HepG2 (cell line): ENCODE measurements around the gene F8A1.

Experiments used
- BCL6 ChIP-seq: IDR thresholded peaks from 2 replicates; pipeline ENCODE4 v1.6.1; 2016; ENCODE audit warnings: missing genetic modification reagents, missing compliant biosample characterization
- ETV6 ChIP-seq: sonication (generic); formaldehyde crosslinking; conservative IDR thresholded peaks from 2 replicates; pipeline ENCODE4 v1.4.0; 2020; ENCODE audit warnings: missing genetic modification reagents
- FOXM1 ChIP-seq: sonication (generic); formaldehyde crosslinking; IDR thresholded peaks from 2 replicates; pipeline ENCODE4 v1.5.0; 2020; ENCODE audit warnings: missing genetic modification reagents
- ZNF333 ChIP-seq: sonication (generic); formaldehyde crosslinking; IDR thresholded peaks from 2 replicates; pipeline ENCODE4 v1.4.0; 2020; ENCODE audit warnings: mild to moderate bottlenecking, missing genetic modification reagents, borderline replicate concordance
- TF ChIP-seq, protein P1 (sequence below): sonication (generic); formaldehyde crosslinking; IDR thresholded peaks from 2 replicates; pipeline ENCODE4 v1.5.0; 2020; ENCODE audit warnings: missing genetic modification reagents
- TF ChIP-seq, protein P2 (sequence below): sonication (generic); formaldehyde crosslinking; IDR thresholded peaks from 2 replicates; pipeline ENCODE4 v1.5.0; 2020; ENCODE audit warnings: missing genetic modification reagents

DNA sequence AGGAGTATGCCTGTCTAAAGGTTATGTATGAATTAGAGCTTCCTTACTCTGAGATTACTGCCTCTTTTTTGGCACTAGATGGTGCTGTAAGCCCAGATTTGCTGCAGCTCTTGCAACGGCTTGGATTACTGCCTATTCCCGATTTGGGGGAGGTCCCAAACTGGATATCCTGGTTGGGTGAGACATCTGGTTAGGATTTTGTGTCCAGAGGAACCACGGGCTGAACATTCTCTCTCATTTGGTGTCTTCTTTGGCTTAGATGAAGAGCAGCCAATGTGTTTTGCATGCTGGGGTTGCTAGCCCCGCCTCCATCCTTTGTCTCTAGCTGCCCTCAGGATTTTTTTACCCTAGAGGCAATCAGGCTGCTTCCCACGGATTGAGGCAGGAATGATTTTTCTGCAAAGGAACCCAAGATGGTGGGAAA is 31.9 kb downstream of the F8A1 start:
- TF ChIP-seq BCL6 (CRISPR knock-in tag) (no peak), FOXM1 (CRISPR knock-in tag) (no peak), ETV6 (CRISPR knock-in tag) (no peak), ZNF333 (CRISPR knock-in tag) (no peak)
- TF ChIP-seq, protein P1, sequence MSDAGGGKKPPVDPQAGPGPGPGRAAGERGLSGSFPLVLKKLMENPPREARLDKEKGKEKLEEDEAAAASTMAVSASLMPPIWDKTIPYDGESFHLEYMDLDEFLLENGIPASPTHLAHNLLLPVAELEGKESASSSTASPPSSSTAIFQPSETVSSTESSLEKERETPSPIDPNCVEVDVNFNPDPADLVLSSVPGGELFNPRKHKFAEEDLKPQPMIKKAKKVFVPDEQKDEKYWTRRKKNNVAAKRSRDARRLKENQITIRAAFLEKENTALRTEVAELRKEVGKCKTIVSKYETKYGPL, result no peak
- TF ChIP-seq, protein P2, sequence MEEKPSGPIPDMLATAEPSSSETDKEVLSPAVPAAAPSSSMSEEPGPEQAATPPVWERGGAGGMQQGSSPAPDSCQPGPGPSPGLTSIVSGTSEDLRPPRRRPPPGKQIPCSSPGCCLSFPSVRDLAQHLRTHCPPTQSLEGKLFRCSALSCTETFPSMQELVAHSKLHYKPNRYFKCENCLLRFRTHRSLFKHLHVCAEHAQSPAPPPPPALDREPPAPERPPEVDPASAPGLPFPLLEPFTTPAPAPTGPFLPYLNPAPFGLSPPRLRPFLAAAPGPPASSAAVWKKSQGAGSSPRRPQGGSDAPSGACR, result no peak
